GM21825 (cell line): ENCODE data around the gene ELAVL4.

Experiments
- ATAC-seq: cut with Tn5 transposase; IDR thresholded peaks from one replicate; pipeline ENCODE4 v1.9.1; 2021; ENCODE audit warnings: mild to moderate bottlenecking, moderate library complexity; ENCODE audit not compliant: unreplicated experiment

Gene ELAVL4

GRCh38 chr1:50108497-50109059, at the start of gene ELAVL4:
Gene ELAVL4, plus strand, starts transcription at chr1:50108920. Its CDS starts 270 bp downstream, at chr1:50109190.
- no peak for ATAC-seq

DNA sequence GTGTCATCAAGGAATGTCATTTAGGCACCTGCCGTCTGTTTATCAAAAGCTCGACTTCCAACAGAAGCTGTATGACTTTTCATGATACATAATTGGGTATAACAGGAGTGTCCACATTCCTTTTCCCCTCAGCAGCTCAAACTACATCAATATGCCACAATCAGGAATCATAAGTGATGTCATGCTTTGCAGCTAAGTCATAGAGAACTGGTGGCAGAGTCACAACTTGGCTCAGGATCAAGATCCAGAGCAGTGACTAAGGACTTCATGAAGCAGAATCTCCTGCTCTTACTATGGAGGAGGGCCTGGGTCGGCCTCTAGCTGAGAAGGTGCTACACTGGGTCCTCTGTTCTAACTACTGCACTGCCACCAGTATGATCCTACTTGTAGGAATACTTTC, 48.4 kb upstream of the ELAVL4 start:
- no peak for ATAC-seq

DNA sequence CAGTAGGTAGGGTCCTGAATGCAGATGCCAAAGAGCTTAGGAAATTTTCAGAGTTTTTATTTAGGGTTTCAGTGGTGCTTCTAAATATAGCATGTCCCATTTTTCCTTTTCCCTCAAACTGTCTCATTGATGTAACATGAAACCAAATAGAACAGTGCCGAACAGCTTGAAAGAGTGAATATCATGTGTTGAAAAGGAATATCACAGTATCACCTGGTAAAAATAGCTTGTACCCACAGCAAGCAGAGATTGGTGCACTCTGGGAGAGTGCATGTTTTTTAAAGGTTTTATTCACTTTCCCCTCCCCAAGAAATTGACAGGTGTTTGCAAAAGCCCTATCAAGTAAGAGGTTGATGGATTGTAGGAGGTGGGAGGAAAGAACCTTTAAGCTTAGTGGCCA, 41.9 kb upstream of the ELAVL4 start:
- ATAC-seq, result no peak

DNA sequence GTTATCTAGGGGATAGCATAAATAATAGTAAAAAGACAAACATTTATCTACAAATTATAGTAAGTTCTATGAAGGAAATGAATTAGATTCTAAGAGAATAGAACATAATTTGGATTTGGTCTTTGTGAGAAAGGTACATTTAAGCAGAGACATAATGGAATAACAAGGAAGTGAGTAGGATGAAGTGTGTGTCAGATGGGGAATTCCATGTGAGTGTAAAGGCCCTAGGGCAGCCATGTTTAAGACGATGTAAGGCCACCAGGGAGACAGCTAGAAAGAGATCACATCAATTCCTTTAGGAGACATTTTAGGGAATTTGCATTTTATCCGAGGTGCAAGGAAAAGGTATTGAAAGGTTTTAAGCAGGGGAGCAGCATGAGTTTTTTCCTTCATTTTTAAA, 33.8 kb upstream of the ELAVL4 start:
- ATAC-seq, result no peak

GRCh38 chr1:50077273-50077672, 31.4 kb upstream of the ELAVL4 start:
- no peak for ATAC-seq

DNA sequence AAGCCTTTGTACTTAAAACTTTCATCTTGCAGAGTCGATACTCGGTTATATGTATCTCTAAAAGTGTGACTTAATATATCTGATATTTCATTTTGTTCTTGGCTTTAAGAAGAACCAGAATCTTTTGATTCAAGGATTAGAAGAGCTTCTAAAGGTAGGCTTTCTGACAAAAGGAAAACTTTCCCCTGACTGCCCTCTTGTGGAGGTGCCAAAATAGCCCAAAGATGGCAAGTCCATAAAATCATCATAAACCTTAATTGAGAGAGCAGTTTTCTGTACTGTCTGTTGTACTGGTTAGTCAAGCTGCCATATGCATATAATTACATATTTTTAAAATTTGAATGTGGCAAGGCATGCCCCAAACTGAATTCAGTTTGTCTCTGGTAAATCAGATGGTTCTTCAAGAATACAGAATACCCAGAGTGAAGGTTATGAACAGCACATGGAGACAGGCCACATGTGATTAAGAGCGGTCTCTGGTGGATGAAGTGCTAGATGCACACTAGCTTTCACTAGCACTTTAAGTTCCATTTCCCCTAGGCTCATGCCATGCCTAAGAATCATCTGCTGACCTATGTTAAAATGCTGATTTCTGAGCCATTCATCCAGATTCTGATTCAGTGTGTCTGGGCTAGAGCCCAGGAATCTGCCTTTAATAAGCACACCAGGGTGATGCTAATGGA, 27.7 kb upstream of the ELAVL4 start:
- ATAC-seq, result no peak

- ATAC-seq, result no peak
These were observed 24.3 kb upstream of the ELAVL4 start for GRCh38 chr1:50084389-50084788.

GRCh38 chr1:50091068-50091467, 17.7 kb upstream of the ELAVL4 start:
- no peak for ATAC-seq

DNA sequence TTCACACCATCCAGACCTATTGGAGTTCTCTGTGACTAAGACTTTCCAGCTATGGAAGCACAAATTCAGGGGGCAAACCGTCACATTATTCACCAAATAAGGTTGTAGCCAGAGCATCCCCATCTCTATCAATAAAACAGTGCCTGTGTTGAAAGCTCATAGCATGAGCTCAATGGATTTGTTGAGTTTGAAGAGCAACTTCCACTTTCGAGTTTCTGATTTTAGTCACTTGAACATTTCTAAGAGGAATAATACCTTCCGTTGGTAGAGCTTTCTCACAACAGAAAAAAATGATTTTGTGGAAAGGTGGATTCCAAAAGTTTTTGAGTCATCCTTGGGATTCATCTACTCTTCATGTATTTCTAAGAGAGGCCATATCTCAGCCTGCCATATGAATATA, 13.0 kb upstream of the ELAVL4 start:
- ATAC-seq, result no peak

DNA sequence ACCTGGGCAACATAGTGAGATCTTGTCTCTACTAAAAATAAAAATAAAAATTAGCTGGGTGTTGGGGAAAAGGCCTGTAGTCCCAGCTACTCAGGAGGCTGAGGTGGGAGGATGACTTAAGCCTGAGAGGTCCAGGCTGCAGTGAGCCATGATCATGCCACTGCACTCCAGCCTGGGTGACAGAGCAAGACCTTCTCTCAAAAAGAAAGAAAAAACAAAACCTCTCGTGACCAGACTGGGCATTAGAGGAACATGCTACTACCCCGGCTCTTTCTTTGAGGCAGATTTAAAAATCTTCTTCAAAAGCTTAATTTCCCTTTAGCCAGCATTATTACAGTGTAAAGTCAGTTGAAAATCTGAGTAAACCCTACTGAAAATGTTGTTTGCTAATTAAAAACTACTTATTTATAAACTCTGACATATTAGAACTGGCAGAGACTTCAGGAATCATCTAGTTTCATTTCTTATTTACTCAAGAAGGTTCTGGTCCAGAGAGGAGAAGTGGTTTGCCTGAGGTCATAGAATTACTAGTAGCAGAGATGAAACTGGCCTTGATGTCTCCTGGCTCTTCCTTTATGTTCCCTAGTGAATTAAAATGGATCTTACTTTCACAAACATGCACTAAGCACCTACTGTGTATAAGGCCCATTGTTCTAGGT, 11.6 kb upstream of the ELAVL4 start:
- ATAC-seq, result no peak

DNA sequence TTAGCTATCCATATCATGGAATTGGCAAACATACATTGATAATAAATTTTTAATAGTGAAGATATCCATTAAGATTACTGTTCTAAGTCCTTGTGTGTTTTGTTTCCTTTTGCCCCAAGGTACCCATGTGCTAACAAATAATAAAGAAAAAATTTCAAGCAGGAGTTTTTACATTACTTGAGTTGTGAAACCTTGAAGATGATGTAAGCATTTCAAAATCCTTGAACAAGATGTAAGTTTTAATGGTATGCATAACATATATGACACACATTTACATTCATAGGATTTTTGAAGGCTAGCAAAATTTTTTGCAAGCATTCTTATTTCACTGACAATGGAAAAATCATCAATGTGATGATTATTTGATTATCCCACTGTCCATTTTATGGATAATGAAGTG, 10.9 kb upstream of the ELAVL4 start:
- ATAC-seq, result no peak

DNA sequence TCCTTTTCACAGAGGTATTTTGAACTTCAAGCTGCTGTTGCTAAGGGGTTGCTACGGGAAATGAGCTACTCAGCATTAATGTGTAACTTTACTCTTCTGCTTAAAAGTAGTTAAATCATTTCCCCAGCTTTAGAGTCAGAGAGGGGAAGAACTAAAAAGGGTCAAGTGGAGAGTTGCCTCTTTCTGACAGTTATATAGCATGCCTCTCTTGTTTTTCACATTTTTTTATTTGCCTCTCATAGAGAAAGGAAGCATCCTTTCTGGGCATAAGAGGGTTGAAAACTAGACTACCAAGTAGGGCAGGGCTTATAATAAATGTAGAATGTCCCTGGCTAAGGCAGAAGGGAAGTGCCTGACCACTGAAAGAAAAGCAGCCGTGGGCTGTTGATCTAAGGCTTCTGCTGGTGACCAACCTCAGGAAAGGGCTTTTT, 10.1 kb upstream of the ELAVL4 start:
- ATAC-seq, result no peak

- no peak for ATAC-seq
These were observed 9.1 kb upstream of the ELAVL4 start for GRCh38 chr1:50099654-50100053.

GRCh38 chr1:50103615-50104081, 5.1 kb upstream of the ELAVL4 start:
- ATAC-seq, result no peak

- no peak for ATAC-seq
These were observed 3.3 kb upstream of the ELAVL4 start for GRCh38 chr1:50105433-50105832.

DNA sequence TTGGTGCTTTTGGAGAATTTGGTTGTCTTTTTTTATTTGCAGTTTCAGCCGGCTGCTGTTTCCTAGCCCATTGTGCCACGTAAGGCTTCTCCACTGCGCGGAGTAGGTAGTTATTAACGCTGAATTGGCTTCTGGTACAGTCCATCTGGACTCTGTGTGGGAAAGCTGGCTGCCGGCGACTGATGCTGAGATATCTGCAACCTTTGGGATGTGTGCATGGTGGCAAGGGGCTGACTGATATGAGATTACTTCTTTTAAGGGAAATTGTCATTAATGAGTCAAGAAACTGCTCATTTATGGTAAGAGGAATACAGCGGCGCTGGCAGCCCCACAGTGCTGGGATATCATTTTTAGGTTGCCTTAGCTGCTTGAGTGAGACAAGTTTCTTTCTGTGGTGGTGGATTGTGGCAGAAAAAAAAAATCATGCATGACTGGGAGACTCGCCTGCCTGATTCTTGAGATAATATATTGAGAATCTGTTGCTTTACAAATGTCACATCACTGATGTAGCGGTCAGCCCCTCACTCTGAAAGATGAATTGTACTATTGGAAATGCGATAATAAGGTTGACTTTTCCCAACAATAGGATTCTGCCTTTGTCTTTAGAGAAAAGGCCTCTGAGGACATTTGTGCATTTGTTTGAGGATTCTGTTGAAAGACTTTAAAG, 2.5 kb upstream of the ELAVL4 start:
- no peak for ATAC-seq

DNA sequence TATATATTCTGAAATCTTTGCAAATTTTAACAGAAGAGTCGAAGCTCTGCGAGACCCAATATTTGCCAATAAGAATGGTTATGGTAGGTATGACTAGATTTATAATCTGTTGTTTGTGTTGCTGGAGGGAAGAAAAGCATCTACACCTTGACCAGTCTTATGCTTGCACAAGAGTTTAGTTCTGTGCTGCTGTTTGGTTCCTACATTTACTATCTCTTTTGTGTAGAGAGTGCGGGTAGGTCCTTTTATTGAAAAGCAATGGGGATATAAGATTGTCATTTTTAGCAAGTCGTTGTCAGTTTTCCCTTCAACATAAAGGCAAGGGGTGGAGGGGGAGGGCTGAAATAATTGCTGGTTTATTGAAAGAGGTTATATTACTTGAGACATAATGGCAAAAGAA, 396 bp downstream of the ELAVL4 start:
- no peak for ATAC-seq

DNA sequence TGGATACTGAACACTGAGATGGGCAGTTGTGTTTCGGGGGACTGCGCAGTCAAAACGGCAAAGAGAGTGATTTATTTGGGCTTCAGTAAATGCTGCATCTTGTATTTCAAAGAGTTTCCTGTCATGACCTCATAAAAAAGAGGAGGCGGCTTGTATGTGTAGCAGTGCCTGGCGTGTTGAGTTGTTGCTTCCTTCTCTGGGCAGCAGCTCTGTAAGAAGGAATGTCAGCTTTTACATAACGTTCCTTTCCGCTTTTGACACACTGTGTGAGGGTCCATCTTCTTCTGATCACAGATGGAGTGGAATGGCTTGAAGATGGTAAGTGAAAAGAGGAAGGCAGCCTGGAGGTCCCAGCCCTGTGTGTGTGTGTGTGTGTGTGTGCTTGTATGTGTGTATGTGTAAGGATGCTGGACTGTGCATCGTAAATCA, 941 bp downstream of the ELAVL4 start:
- no peak for ATAC-seq

- ATAC-seq, result no peak
These were observed 1.4 kb downstream of the ELAVL4 start for GRCh38 chr1:50110151-50110550.

DNA sequence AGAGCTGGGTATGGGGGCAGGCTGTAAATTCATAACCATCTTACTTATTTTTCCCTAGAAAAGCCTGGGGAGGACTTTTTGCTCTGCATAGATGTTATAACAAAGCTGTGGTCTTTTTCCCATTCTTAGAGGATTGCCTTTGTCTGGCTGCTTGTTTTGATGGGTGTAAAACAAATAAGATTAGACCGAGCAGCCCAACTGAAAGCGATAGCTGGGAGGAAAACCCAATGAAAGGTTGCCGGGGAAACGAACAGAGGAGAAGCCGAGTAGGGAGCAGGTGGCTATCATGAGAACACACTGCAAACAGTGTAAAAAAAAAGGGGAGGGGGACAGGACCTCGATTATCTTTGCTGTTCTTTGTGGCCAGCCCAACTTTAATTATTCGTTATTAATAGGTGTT, 1.9 kb downstream of the ELAVL4 start:
- no peak for ATAC-seq

GRCh38 chr1:50111503-50111902, 2.8 kb downstream of the ELAVL4 start:
- no peak for ATAC-seq

DNA sequence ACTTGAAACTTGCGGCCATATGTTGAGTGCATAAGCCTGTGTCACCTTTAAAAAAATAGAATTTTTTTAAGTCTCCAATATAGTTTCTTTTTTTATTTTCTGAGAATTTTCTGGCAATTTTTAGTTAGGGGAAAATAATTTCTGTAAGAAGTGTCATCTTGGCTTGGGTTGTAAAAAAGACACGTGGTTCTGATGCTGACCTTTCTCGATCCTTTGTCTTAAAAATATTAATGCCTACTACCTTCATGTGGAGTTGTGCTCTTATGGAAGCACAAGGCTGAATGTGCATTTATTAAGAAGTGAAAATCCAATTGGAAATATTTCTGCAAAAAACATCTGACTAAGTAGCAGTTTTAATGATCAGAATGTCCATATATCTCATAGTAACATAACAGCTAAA, 3.5 kb downstream of the ELAVL4 start:
- no peak for ATAC-seq
